Mammary epithelial cell (primary cell): ENCODE results near the gene LGALS1.

Experiments
- CTCF ChIP-seq, 2 donors: IDR thresholded peaks in 1 of 2; conservative IDR thresholded peaks in 1 of 2; 2 replicates each; pipeline ENCODE4 v1.5.1; 2011 to 2012; ENCODE audit warnings: inconsistent platforms in 2 of 2, low read length in 2 of 2, mild to moderate bottlenecking in 2 of 2, control low read depth in 1 of 2, low read depth in 1 of 2; ENCODE audit not compliant: insufficient read depth in 1 of 2; ENCODE audit errors: extremely low read depth in 1 of 2
- EZH2 ChIP-seq: IDR thresholded peaks from 2 replicates; pipeline ENCODE4 v1.6.1; 2012; ENCODE audit warnings: low read length, inconsistent platforms, borderline replicate concordance

- no peak for TF ChIP-seq CTCF (conservative IDR thresholded peaks at IDR 0.05 in 1 of 2, IDR thresholded peaks at IDR 0.05 in 1 of 2; ENCODE audit: extremely low read depth in 1 of 2, insufficient read depth in 1 of 2, low read depth in 1 of 2, low read length in 2 of 2)
- no peak for TF ChIP-seq EZH2
Observed at GRCh38 chr22:37672206-37672919, 3.1 kb upstream of the LGALS1 start.
